ENCODE measurements around the gene TAS2R4.

DNA sequence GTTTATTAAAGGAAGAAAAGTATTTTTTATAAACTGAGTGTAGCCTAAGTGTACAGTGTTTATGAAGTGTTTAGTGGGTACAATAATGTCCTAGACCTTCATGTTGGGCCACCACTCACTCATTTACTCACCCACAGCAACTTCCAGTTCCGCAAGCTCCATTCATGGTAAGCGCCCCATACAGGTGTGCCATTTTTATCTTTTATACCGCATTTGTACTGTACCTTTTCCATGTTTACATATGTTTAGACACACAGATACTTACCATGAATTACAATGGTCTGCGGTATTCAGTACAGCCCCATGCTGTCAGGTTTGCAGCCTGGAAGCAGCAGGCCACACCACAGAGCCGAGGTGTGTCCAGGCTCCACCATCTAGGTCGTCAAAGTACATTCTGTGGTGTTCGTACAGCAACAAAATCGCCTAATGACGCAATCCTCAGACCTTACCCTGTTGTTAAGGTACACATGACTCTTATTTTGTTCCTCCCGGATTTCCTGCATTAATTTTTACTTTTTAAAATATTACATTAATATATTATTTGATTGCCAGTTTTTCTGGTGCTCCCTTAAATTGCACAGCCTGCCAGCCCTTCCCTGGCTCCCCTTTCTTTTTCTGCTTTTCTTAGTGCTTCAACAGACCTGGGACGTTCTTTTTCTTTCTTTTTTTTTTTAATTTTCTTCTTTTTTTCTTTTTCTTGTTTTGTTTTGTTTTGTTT is 39.2 kb upstream of the TAS2R4 start:
- TF ChIP-seq CTCF (IDR thresholded peaks at IDR 0.05; ENCODE audit: low read length) = no peak; the same call in 1 of the 2 replicates
- no peak for TF ChIP-seq EZH2 (IDR thresholded peaks at IDR 0.05; ENCODE audit: borderline replicate concordance, low read length)

Measured in OCI-LY1 (cell line).